RPMI8226 (cell line): ENCODE results near the gene BCAR3.
"Not testable (repeated sequence)": the region's sequence is repeated elsewhere in the genome, so short reads cannot be mapped to it uniquely, and the experiment has no call there.

ENCODE experiments used
- DNase-seq: peaks from one replicate; pipeline ENCODE4 v3.0.0-alpha.2; 2015

Gene BCAR3

DNA sequence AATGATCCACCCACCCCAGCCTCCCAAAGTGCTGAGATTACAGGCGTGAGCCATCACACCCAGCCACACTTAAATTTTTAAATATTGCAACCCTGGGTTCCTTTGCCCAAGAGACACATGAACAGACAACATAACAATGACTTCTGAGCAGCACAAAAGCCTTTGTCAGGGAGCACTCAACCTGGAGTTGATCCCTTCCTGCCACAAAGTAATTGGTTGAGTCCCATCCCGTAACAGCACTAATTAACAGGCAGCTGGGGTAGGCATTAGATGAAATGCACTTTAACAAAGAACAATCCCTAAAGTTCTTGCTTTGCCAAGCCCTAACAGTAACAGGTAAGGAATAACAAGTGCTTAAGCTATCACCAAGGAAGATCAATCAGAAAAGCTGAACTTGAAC, 5.9 kb upstream of the BCAR3 start:
- no peak for DNase-seq

- DNase-seq: no peak
Measured at GRCh38 chr1:93686504-93687250, 5.0 kb upstream of the BCAR3 start.

DNA sequence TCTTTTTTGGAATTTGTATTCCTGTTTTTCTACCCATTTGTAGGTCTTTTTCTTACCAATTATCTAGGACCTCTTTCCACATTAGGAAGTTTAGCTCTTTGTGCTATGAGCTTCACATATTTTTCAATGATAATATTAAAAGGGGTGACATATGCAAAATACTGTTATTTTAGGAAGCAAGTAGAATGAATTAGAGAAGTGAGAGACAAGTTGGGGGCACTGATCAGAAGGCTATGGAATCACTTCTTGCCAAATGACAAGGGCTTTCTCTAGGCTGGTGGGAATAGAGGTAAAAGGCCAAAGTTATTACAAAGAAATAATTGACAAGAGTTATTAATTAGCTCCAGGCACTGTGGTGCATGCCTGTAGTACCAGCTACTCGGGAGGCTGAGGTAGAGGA, 4.3 kb upstream of the BCAR3 start:
- DNase-seq: no peak

GRCh38 chr1:93683234-93683633, 1.6 kb upstream of the BCAR3 start:
- DNase-seq: no peak

DNA sequence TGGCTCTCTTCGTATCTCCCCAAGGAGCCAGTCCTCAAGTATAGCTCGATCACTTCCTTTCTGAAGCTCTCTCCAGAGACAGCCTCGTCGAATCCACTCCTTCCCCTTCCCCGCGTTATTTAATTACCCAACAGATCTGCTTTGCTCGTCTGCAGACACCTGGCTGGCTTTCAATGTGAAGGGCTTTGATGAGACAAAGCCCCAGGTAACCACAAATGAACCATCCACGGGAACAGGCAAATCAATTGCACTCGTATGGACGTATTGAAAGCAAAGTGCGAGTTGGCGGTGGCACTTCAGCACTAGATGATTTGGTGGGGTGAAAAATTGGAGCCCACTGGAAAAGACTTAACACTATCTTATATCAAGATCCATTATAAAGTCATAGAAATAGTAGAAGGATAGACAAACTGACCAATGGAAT, 364 bp upstream of the BCAR3 start:
- DNase-seq: no peak

DNA sequence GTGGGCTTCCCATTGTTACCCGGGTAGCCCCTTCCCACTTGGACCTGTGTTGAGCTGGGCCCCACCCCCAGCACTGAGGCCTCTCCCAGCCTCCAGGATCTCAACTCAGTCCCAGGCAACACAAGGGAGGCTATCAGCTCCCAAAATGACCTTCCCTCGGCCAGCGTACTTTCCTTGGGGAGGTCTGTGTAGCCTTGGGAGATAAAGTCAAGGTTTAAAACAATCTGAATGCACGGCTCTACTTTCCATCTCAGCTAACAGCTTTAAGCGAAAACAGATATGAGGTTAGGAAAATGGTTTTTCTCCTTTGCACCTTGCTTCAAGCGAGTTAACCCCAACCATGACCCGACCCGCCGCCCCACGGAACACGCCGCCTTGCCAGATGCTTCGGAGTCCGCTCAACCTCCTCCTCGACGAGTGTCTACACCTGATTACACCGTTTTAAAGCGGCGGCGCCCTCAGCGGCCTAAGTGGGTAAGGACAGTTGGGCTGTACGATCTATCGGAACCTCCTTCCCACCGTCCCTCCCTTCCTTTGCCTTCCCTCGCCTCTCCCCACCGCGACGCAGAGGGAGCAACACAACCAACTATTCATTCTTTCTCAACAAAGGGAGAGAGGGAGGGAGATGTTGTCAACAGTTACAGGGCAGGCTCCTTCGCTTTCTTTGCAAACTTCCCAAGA, 1.1 kb downstream of the BCAR3 start:
- DNase-seq: peak; percentile 46

DNA sequence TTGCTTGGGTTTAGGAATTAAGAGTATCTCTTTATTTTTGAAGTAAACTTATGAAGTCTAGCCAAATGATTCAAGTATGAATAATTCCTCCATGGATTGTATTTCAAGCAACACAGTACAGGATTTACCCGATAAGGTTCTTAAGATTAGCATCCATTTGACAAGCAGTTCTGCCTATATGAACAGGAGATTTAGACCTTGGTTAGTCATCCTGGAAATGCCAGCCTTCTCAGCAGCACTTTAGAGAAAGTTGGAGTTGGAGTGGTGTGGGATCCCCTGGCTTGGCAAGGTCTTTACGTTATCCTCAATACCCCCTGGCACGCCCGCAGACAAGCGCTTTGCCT, 1.6 kb downstream of the BCAR3 start:
- DNase-seq: no peak

DNA sequence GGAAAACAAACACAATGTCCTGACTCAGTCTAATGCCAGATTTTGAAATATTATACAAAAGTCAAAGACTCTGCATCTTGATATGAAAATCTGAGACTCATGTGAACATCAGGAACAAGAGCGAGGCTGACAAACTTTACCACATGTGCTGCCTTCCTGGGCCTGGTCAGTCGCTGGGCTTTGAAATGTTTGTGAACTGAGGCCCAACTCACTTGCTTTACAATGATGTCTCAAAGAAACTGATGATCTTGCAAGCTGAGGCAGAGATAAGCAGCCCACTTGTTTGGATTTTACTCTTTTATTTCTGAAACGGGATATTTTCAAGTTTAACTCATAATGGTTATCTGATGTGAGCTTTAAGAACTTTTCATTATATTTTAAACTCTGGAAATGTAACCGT, 2.1 kb downstream of the BCAR3 start:
- no peak for DNase-seq

- DNase-seq: no peak
Measured at GRCh38 chr1:93678946-93679480, 2.6 kb downstream of the BCAR3 start.

DNA sequence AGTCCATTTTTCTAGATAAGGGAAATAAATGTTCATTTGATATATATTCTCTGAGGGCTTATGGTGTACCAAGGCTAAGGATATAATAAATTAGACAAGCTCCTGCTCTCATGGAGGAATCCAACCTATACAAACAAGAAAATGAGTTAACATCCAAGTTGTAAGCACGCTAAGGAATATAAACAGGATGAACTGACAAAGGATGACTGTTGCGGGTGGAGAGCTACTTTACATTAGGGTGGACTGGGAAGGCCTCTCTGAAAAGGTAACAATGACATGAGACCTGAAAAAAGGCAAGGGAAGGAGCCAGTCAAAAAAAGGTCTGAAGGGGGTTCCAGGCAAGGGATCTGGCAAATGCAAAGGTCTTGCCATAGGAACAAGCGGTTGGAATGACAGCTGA, 3.1 kb downstream of the BCAR3 start:
- no peak for DNase-seq

DNA sequence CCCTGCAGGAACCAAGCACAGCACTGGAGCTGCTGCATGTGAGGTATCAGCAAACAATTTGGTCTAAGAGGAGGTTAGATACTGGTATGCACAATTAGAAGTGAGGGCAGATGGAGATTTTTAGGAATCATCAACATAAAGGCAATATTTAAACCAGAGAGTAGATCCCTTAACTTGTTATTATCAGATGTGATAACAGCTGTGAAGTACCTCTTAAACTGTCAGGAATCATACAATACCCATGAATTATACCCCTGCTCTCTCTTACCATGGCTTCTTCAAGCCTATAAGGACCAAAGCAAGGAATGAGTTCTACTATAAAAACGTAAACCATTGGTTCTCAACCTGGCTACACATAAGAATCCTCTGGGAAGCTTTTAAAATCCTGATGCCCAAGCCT, 3.9 kb downstream of the BCAR3 start:
- no peak for DNase-seq

DNA sequence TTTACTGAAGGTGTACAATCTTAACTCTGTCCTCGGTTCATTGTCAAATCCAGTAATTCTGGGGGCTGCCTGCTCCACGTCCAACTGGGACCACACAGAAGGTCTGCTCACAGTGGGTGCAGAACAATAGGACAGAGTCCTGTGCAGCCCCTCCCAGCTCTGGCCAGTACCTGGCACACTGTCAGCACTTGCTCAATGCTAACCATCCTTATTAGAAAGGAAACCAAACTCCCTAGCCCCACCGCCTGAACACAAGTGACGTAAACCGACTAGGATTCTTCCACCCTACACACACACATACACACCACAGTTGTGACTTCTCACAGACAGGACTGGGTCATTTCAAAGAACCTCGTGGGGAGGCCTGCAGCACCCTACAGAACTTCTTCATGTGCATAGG, 5.2 kb downstream of the BCAR3 start:
- no peak for DNase-seq

- DNase-seq: no peak
Measured at GRCh38 chr1:93675931-93676330, 5.7 kb downstream of the BCAR3 start.

DNA sequence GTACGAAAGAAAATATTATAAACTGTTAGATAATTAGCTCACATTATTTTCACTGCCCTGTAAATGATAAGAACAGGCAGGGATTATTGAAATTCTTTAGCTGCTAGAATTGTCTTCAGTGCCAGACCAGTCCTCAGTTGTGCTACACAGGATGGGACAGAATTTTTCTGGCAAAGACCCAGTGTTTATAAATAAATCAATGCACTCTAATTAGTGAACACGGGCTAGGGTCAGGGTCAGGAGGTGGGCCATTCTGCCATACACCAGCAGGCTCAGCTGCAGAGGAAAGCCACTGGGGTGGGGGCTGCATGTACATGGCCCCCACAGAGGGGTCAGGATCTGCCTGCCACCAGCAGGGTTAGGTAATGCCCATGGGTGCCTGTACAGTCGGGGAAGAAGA, 6.4 kb downstream of the BCAR3 start:
- DNase-seq: no peak

- not testable (repeated sequence) for DNase-seq
Measured at GRCh38 chr1:93674071-93674470, 7.6 kb downstream of the BCAR3 start.

- DNase-seq: no peak
Measured at GRCh38 chr1:93673163-93673829, 8.3 kb downstream of the BCAR3 start.

GRCh38 chr1:93672477-93673162, 9.0 kb downstream of the BCAR3 start:
- DNase-seq: no peak

DNA sequence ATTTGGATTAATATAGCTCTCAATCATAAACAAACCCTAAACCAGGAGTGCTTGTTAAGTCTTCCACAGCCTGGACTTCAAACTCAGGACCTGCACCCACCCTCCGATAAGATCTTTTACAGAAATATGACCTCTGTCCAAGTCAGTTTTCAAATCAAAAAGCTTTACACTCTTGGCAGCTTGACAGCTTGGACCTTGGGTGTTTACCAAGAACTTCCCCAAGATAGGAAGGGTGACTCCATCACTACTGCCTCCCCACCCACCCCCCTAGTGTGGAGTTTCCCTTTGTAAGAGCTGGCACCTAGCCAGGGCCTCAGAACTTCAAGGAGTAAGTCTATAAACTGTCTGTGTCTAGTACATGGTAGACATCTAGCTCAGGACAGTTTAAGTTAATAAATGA, 9.6 kb downstream of the BCAR3 start:
- peak; percentile 39 for DNase-seq

DNA sequence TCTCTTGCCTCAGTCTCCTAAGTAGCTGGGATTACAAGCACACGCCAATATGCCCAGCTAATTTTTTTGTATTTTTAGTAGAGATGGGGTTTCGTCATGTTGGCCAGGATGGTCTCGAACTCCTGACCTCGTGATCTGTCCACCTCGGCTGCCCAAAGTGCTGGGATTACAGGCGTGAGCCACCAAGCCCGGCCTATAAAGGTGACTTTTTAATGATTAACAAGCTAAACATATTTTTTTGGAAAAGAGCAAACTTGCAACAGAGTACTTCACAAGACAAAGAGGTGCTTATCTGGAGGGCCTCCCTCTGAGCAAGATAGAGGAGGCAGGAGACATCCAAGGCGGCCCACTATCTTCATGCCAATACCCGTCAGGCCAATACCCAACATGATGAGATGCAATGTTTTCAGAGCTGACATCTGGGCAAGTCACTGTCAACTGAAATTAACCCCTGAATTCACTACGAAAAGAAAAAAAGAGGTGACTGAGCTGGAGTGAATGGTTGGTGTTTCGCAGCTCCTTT, 10.5 kb downstream of the BCAR3 start:
- DNase-seq: no peak

- DNase-seq: peak; percentile 25
Measured at GRCh38 chr1:93670141-93670540, 11.5 kb downstream of the BCAR3 start.

DNA sequence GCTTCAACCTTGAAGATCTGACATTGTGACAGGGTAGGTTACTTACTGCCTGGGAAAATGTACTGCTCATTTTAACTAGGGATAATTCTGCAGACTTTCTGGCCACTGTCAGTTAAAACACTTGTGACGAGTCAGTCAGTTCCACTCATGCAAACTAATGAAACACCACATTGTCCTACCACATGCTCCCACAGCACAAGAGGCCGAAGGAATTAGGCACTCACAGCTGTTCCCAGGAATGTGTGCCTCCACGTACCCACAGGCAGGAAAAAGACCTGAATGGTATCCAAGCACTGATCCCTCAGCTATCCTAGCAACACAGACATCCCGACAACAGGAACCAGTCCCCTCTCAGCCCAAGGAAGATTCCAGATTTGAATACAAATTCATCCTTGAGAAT, 12.3 kb downstream of the BCAR3 start:
- DNase-seq: no peak

GRCh38 chr1:93668951-93669350, 12.7 kb downstream of the BCAR3 start:
- DNase-seq: no peak

DNA sequence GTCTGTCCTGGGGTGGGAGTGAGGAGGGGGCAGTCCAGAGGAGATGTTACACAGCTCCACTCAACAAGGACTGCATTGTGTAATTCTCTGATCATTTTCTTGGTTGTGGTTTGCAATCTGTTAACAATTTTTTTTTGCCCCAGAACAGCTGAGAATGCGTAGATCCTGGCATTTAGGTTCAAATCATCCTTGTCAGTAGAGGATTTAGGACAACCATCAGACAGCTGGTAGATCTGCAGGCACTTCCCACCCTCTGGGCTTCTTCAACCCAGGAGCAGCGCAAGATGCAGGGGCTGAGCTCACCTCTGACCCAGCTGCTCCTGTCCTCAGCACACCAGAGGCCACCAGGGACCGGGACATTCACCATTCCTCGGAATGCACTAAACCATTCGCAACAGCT, 13.5 kb downstream of the BCAR3 start:
- DNase-seq: no peak
